ENCODE results near the gene ZP4.
"Not testable (repeated sequence)": the region's sequence is repeated elsewhere in the genome, so short reads cannot be mapped to it uniquely, and the experiment has no call there.

ZP4 gene

DNA sequence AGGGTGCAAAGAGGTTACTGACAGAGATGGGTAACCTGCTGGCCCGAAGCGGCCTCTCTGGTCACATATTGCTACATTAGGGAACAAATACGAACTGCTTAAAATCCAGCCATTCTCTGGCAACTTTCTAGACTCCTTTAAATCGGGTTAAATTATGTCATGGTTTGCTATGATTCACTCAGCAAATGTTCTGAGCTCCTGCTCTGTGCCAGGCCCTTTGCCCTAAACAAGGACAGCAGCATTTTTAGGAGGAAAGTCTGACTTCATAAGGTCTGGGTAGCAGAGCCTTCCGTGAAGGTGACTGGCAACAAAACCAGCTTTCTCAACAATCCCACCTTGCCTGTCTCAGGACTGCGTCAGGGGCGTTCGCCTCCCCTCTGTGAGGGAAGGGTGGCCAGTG is 15.4 kb downstream of the ZP4 start:
- no peak for DNase-seq

DNA sequence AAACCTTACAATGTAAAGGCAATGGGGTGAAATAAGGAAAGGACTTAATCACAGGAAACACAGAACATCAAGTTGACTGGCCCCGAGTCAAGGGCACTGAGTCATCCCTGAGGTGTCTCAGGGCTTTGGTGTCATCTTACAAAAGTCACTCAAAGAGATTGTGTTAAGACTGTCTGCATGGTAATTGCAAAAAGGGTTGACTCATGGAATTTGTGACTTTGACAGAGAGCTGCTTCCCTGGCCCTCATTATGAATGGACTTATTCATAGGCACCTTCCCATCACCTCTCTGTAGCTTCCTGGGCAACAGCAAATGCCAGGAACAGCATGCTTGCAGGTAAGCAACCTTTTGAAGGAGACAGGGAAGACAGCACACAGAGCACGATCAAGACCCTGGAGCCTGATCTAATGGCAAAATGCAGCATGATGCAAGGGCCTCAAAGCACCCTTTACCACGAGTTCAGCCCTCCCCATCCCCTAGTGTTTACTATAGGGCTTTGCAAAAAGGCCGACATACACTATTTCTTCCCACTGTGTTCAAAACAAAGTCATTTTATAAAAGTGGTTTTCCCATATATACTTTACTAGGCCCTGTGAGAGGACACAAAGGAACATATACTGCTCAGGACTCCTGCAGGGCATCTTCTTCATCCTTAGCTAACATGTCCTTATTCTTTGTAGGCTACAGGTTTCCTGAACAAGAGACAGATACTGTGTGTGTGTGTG is 17.1 kb downstream of the ZP4 start:
- no peak for DNase-seq

DNA sequence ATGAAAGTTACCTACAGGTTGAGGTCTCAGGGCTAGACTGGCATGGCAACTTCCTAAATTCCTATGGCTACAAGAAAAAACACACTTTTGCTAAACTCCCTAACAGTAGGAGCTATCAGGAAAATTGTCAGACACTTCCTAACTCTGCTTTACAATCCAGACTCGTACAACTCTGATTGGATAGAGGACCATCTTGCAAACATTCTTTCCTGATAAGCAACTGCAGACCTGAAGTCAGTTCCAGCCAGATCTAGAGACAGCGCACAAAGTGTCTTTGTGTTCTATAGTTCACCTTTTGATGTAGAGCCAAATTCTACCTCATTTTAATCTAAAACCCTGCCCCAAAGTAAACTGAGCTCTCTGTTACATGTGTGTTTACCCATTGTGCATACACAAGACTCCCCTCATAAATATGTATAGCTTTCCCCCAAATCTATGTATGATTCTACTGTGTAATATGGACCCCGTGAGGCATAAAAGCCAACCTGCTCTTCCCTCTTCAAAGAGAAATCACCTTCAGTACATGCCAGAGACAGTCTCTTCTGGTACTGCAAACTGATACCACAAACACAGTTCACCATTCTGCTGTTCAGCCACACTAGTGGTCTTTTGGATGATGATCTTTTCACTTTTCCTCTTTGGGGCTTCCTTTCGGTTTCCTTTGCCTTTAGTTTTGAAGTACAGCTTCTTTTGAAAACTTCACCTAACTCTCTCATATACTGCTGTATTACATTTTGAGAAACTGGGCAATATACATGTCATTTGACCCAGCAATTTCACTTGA is 21.7 kb downstream of the ZP4 start:
- DNase-seq = no peak

DNA sequence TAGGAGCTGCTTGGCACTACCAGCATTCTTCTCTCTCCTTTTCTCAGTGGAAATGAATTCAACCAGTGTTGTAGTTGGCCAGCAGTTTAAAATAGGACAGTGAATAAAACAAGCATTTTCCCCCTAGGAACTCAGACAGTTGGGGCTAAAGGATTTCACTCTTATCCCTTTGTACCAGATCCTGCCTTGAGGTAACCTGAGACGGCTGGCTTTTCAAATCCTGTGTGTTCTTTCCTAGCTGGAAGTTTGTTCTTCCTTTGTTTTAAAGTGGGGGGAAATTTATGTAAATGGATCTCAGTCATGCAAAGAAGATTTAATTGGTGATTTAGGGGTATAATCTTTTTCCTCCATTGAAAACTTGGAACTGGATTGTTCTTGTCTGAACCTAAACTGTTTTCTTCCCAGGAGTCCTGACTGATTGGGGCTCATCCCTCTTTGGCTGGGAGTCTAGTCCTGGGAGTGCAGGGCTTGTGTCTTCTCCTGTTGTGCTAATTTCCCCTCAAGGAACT is 23.3 kb downstream of the ZP4 start:
- DNase-seq = no peak

DNA sequence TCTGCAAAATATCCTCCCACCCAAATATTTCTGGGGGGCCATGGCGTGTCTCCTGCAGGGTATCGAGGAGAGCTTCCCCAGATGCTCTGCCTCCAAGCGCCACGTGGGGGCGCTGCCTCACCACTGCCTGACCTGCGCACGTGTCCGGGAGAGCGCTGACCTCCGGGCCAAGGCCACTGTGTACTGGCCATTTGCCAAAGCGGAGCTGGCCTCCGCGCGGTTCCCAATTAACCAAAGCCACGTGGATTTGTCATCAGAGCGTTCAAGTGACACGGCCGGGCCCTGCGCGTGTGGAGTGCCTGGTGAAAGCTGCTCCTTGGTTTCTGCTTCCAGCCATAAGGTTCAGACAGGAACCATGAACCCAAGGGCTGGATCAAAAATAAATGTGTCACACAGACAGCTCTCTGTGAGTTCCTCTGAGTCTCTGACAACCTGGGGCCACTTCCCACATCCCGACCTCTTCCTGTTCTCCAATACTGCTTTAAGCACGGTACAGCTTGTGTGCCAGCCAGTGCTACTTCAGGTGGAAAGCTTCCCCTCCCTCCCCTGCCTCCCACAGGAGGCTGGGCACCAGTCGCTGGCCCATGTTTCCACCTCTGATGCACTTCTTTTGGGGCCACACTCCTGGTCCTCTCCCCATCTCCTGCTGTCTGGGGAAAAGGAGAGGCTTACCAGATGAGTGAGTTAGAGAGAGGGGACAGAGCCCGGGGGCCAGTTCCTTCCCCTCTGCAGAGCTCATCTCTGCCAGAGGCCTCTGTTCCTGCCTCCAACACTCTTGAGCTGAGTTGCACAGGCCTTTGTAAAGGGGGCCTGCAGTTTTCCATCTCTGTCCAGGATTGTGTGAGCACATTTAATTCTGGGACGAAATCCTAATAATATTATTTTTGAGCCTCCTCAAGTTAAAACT is 26.1 kb downstream of the ZP4 start:
- DNase-seq = no peak

DNA sequence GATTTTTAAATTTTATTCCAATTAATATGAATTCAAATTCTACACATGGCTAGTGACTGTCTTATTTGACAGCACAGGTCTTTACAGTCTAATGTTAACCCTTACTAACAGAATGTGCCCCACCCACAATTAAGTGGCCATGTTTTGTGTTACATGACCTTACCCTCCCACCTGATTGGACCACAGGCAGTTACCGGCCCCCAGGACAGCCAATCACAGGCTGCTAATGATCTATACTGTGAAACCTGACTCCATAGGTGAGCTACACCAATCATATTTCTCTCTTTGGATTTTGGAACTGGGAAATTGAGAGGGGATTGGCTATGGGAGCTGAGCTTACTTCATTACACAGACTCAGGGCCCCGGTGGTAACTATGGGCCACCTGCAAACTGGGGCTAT is 27.5 kb downstream of the ZP4 start:
- DNase-seq = no peak

DNA sequence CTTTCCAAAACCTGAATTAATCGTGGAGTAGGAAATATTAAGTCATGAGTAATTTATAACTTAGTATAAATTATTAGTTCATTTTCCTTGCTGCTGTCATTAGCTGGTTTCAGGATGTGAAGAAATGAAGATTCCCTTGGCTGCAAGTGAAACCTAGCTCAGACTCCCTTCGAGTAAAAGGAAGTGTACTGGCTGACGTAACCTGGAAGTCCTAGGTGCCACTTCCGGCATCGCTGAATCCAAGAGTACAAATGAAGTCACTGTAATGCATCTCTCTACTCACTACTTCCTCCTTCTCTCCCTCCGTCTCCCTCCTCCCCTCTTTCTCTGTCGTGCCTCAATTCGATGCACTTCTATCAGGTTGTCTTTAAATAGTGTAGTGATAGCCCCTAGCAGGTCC is 28.8 kb downstream of the ZP4 start:
- DNase-seq = no peak

DNA sequence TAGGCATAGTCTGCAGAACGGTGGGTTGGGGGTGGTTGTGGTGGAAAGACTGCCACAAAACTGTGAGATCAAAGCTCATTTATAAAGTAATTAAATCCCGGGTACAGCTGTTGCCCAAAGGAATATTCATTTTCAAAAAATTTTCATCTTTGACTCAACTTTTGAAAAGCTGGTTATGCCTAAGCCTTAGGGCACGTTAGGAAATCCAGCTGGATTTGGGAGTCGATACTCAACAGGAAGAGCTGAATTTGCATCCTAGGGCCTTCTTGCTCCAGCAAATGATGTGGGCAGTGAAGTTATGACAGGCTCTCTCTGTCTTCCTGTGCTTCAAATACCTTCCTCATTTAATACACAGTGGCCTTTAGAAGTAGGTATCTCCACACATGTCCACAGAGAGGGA is 31.7 kb downstream of the ZP4 start:
- no peak for DNase-seq

DNA sequence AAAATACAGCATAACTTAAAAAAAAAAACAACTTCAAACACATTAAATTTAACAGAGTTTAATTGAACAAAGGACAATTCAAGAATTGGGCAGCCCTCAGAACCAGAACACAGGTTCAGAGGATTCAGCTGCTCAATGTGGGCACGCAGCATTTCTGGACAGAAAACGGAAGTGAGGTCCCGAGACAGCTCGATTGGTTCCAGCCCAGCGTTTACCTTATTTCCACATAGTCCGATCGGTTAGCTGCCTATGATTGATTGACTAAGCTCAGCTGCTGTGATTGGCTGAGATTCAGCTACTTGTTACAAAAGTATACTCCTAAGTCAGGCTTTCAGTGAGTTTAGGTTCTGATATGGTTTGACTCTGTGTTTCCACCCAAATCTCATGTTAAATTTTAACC is 33.3 kb downstream of the ZP4 start:
- DNase-seq = no peak

DNA sequence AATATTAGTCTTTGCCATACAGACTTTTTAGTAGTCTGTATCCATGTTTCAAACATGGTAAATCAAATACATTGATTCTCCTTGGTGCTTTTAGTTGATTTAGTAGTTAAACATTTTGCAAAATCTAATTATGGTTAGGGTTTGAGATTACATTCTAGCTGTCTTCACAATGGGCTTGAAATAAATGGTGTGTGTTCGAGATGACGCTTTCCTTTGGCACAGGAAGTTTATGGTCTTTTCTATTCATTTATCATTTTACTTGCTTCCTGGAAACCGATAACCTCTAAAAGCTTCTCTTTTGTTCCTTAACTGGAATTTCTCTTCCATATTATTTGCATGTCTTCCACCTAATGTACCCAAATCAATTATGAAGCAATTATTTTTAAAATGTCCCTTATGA is 38.4 kb downstream of the ZP4 start:
- no peak for DNase-seq

DNA sequence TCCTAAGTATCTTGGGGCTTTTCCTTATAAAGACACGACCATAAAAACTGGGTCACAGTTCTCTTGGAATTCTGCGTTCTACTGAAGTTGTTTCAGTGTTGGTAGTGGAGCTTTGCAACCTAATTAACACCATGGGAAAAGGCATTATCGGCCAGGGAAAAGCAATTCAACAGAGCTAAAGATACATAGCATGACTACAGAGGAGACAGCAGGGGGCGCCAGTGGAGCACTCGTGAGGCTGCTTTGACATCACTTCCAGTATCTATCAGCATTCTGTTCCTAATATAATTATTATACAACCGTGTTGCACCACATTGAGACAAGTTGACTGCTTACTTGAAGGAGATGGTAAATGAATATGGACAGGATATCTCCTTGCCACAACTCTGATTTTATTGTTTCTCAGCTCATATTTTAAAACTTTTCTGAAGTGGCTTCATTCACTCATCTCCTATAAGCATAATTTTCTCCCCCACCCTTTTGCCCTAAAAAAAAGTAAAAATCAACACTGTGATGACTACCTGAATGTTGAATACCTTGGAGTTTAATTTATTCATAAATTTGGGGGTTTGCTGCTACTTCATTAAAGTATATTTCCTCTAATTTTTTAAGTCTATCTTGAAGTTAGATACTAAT is 39.4 kb downstream of the ZP4 start:
- no peak for DNase-seq

DNA sequence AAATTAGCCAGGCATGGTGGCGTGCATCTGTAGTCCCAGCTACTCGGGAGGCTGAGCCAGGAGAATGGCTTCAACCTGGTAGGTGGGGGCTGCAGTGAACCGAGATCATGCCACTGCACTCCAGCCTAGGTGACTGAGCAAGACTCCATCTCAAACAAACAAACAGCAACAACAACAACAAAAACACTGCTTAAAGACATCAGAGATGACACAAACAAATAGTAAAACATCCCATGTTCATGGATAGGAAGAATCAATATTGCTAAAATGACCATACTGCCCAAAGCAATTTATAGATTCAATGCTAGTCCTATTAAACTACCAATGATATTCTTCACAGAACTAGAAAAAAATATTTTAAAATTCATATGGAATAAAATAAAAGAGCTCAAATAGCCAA is 47.2 kb downstream of the ZP4 start:
- not testable (repeated sequence) for DNase-seq

DNA sequence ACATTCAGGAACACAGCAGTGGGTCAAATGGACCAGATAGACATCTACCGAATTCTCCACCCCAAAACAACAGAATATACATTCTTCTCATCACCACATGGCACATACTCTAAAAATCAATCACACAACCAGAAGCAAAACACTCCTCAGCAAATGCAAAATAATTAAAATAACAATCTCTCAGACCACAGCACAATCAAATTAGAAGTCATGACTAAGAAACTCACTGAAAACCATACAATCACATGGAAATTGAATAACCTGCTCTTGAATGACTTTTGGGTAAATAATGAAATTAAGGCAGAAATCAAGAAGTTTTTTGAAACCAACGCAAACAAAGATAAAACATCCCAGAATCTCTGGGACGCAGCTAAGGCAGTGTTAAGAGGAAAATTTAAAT is 49.2 kb downstream of the ZP4 start:
- no peak for DNase-seq

DNA sequence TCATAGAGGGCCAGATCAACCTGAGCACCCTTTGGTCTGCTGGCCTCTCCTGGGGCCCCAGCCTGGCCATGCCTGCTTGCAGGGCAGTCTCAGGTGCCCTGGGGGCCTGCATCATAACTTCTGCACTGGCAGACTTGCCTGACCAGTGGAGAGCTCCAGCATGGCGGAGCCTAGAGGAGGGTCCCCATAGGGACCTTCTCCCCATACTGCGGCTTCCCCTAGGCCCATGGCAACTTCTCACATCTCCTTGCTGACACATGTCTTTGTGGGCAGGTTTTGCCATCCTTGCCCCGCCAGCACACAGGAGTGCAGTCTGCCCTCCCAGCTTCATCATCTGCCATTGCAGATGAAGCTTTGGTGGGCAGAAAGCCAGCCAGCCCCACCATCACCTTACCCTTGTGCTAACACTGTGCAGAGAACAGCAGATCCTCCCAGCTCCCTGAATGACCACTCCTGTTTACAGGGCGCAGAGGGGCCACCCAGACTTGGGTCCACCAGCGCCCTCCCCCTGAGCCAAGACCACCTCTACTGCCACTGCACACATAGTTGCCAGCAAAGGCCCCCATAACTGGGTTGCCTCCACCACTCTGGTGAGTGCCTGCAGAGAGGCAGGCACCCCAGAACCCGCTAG is 51.7 kb downstream of the ZP4 start:
- no peak for DNase-seq

DNA sequence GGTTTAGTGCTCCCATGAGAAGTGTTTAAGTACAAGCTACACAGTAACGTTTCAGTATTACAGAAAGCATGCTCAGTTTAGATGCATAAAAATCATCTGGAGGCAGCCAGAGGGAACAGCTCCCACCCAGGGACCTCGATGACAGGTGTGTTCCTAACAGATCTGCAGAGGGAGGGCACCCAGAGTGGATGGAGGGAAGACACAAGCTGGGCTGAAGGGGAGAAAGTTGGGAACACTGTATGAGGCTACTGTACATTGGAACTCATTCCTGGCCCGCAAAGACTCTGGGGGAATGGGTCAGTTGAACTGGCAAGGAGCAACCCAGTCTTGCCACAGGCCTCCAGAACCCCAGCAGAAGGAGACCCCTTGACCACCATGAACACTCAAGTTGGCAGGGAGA is 52.4 kb downstream of the ZP4 start:
- DNase-seq = no peak

DNA sequence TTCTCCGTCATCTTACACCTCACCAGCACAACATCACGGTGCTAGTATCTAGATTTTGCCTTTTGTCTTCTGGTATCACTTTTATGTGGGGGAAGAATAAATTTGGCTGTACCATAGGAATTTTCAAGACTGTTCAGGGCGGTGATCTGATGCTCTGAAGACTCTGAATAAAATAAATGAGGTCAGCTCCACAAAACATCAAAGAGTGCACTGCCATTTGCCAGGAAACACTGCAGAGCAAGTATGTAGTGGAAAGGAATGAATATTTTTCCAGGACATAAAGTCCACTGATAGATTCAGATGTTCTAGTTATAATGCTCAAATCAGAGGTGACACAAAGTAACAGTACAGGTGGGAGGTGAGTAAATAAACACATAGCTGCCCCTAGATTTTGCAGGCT is 56.3 kb downstream of the ZP4 start:
- DNase-seq = no peak

DNA sequence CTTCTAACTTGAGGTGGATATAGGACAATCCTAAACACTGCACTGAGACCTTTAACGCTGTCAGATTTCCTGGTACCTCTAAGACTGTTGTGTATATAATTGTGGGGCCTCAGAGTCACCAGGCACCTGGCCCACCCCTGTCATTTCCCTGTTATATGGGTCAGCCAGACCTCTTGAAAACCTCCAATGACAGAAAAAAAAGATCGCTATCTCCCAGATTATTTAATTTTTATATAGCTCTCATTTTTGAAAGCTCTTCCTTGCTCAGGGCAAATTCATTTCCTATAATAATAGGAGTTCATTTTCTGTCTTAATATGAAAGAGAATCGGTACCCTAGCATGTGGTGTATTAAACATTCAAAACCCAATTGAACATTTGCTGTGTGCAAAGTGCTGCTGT is 56.7 kb downstream of the ZP4 start:
- DNase-seq = no peak

DNA sequence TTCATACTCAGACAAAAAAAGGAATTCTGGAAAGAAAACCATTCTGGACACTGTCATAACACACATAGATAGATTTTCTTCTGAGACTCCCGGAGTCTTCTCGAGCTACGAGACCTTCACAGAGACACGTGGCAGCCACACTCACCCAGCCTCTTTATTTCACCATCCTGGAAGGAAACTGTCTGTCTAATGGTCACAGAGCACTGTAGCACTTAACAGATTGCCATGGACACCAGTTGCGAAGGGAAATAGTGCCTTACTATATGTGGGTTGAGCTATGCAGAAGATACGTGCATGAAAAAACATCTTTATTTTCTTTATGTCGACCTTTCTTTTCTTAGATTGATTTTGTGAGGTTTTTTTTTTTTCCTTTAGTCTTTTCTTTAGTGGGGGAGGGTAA is 57.9 kb downstream of the ZP4 start:
- DNase-seq = no peak
